Keratinocyte (primary cell): ENCODE results near the gene G6PD. TPM values are rescaled to one million over a fixed set of nuclear protein-coding genes. Genes with fewer than 3 reads are reported as not detected.

Source experiments
- DNase-seq: peaks from one replicate; pipeline ENCODE4 v3.0.0-alpha.2; 2011; ENCODE audit warnings: low read depth, missing footprints, low spot score
- FAIRE-seq: peaks from 2 replicates; lab custom pipeline; 2011; peaks lifted over from hg19 to GRCh38; lab: Jason Lieb, UNC
- H2AFZ ChIP-seq: 2 replicates; pipeline ENCODE4 v1.6.0; 2012; ENCODE audit warnings: low read length, control low read depth, inconsistent platforms; ENCODE audit not compliant: control insufficient read depth
- H3K27ac ChIP-seq: 2 replicates; pipeline ENCODE4 v1.5.1; 2011; ENCODE audit warnings: low read length; ENCODE audit not compliant: control insufficient read depth, insufficient read depth
- H3K27me3 ChIP-seq: 3 replicates; pipeline ENCODE4 v1.6.0; 2011; ENCODE audit warnings: low read length; ENCODE audit not compliant: control insufficient read depth, insufficient read depth; ENCODE audit errors: extremely low read depth
- H3K36me3 ChIP-seq, 2 experiments: 2 replicates in 1 of 2; 3 replicates in 1 of 2; pipeline ENCODE4 v1.5.1; 2011; ENCODE audit warnings: low read length in 2 of 2, mild to moderate bottlenecking in 1 of 2; ENCODE audit not compliant: control insufficient read depth in 2 of 2, insufficient read depth in 2 of 2; ENCODE audit errors: extremely low read depth in 1 of 2
- H3K4me1 ChIP-seq: 3 replicates; pipeline ENCODE4 v1.5.1; 2011; ENCODE audit warnings: low read length; ENCODE audit not compliant: control insufficient read depth, insufficient read depth; ENCODE audit errors: extremely low read depth
- H3K4me2 ChIP-seq: 3 replicates; pipeline ENCODE4 v1.6.0; 2011; ENCODE audit warnings: low read depth, low read length; ENCODE audit not compliant: control insufficient read depth, insufficient read depth; ENCODE audit errors: extremely low read depth
- H3K4me3 ChIP-seq, 3 experiments: fragments of 200-600 bp in 1 of 3; sonication (generic) in 1 of 3; 2 replicates in 2 of 3; 3 replicates in 1 of 3; pipeline ENCODE4 v1.5.1; 2011 to 2016; ENCODE audit warnings: low read length in 3 of 3, mild to moderate bottlenecking in 3 of 3, control low read depth in 2 of 3, inconsistent platforms in 1 of 3, low read depth in 1 of 3, mixed read lengths in 1 of 3, mixed run types in 1 of 3, moderate library complexity in 1 of 3; ENCODE audit not compliant: control insufficient read depth in 2 of 3, insufficient read depth in 2 of 3; ENCODE audit errors: extremely low read depth in 1 of 3
- H3K79me2 ChIP-seq: 2 replicates; pipeline ENCODE4 v1.6.0; 2012; ENCODE audit warnings: low read length; ENCODE audit not compliant: control insufficient read depth, insufficient read depth
- H3K9ac ChIP-seq: 3 replicates; pipeline ENCODE4 v1.6.0; 2011; ENCODE audit warnings: low read length; ENCODE audit not compliant: control insufficient read depth, insufficient read depth; ENCODE audit errors: extremely low read depth
- H3K9me1 ChIP-seq: 3 replicates; pipeline ENCODE4 v1.6.0; 2011; ENCODE audit warnings: low read length; ENCODE audit not compliant: control insufficient read depth, insufficient read depth; ENCODE audit errors: extremely low read depth
- H3K9me3 ChIP-seq: 2 replicates; pipeline ENCODE4 v1.5.1; 2012; ENCODE audit warnings: low read depth, low read length; ENCODE audit not compliant: control insufficient read depth
- H4K20me1 ChIP-seq: 3 replicates; pipeline ENCODE4 v1.6.0; 2011; ENCODE audit warnings: low read length; ENCODE audit not compliant: control insufficient read depth, insufficient read depth; ENCODE audit errors: extremely low read depth
- EZH2 ChIP-seq: IDR thresholded peaks from one replicate; pipeline ENCODE4 v1.6.1; 2012; ENCODE audit warnings: inconsistent platforms, mild to moderate bottlenecking, low read length, moderate library complexity
- dilution Hi-C: fragments of 300-500 bp; cut with MboI; formaldehyde crosslinking; loops from one replicate; pipeline ENCODE4 v1.7.0; 2020; ENCODE audit warnings: low sequenced_read_pairs; ENCODE audit not compliant: extremely low pct_ligation_motif_present
- polyA plus RNA-seq, 5 experiments: library from polyadenylated mRNA; depleted of rRNA in 3 of 5; stranded (reverse) in 3 of 5; stranded (forward) in 1 of 5; unstranded in 1 of 5; fragments of >200 nt; gene quantifications; 1 replicate in 1 of 5; 2 replicates in 3 of 5; 3 replicates in 1 of 5; pipeline versions ENCODE4 v1.2.1 to v1.2.3, GENCODE V29; 2011 to 2012; ENCODE audit warnings: missing spikeins in 2 of 5, low read depth in 1 of 5, low replicate concordance in 1 of 5
- TF ChIP-seq, protein P1 (sequence below), 3 experiments: IDR thresholded peaks in 1 of 3; conservative IDR thresholded peaks in 1 of 3; optimal IDR thresholded peaks in 1 of 3; 2 replicates in 2 of 3; 3 replicates in 1 of 3; pipeline versions ENCODE3 to v1.5.1; 2011; ENCODE audit warnings: low read length in 3 of 3, mild to moderate bottlenecking in 3 of 3, moderate library complexity in 2 of 3, control low read depth in 1 of 3, inconsistent platforms in 1 of 3; ENCODE audit not compliant: insufficient read depth in 2 of 3; ENCODE audit errors: extremely low read depth in 1 of 3

G6PD gene
- polyA plus RNA-seq, 1 donor (not counting 4 experiments of a cell fraction or from before 2014, with no cell fraction given), result 41.6 TPM

DNA sequence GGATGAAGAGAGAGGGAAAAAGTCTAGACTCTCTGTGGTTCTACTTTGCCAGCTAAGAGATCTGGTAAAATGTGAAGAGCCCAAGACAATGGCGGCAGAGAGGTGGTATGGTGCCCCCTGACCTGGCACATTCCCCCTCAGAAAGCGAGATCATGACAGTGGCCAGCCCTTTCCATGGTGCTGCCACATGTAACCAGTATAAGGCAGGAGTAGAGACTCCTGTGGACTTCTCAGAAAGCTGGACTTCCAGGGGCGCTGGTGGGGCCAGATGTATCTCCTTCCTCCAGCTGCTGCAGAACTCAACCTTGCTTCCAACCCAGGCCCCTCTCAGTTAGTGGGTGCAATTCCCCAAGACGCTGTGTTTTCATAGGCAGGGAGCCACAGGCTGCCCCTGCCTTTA is 47.8 kb upstream of the G6PD start:
- DNase-seq (no peak), FAIRE-seq (no peak)
- no peaks in the 10 kb centered on the region for H3K36me3 ChIP-seq
- no peak overlapping the region for H3K27ac ChIP-seq
- no peak overlapping the region for H3K4me2 ChIP-seq
- peaks cover 3% of the 10 kb centered on the region for H3K9me3 ChIP-seq
- H3K9me1 ChIP-seq, result no peaks in the 10 kb centered on the region
- H4K20me1 ChIP-seq, result no peaks in the 10 kb centered on the region
- no peak overlapping the region for H3K4me3 ChIP-seq
- H3K79me2 ChIP-seq, result no peaks in the 10 kb centered on the region
- H3K27me3 ChIP-seq, result no peaks in the 10 kb centered on the region
- dilution Hi-C loops, result no loop called here
- TF ChIP-seq, protein P1, sequence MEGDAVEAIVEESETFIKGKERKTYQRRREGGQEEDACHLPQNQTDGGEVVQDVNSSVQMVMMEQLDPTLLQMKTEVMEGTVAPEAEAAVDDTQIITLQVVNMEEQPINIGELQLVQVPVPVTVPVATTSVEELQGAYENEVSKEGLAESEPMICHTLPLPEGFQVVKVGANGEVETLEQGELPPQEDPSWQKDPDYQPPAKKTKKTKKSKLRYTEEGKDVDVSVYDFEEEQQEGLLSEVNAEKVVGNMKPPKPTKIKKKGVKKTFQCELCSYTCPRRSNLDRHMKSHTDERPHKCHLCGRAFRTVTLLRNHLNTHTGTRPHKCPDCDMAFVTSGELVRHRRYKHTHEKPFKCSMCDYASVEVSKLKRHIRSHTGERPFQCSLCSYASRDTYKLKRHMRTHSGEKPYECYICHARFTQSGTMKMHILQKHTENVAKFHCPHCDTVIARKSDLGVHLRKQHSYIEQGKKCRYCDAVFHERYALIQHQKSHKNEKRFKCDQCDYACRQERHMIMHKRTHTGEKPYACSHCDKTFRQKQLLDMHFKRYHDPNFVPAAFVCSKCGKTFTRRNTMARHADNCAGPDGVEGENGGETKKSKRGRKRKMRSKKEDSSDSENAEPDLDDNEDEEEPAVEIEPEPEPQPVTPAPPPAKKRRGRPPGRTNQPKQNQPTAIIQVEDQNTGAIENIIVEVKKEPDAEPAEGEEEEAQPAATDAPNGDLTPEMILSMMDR (optimal IDR thresholded peaks at IDR 0.05 in 1 of 3, IDR thresholded peaks at IDR 0.05 in 1 of 3, conservative IDR thresholded peaks at IDR 0.05 in 1 of 3; ENCODE audit: extremely low read depth in 1 of 3, insufficient read depth in 2 of 3, low read length in 3 of 3), result no peak
- TF ChIP-seq EZH2, result no peak
- H2AFZ ChIP-seq, result no peak overlapping the region
- no peak overlapping the region for H3K9ac ChIP-seq
- peaks cover 14% of the 10 kb centered on the region for H3K4me1 ChIP-seq

DNA sequence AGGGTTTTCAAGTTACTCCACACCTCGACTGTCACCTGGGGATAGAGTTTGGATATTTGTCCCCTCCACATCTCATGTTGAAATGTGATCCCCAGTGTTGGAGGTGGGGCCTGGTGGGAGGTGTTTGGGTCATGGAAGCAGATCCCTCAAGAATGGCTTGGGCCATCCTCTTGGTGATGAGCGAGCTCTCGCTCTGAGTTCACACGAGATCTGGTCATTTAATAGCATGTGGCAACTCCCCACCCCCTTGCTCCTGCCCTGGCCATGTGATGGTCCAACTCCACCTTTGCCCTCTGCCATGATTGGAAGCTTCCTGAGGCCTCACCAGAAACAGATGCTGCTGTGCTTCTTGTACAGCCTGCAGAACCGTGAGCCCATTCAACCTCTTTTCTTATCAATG is 46.6 kb upstream of the G6PD start:
- H3K4me1 ChIP-seq, result peaks cover 14% of the 10 kb centered on the region
- no peak overlapping the region for H3K4me2 ChIP-seq
- no peak overlapping the region for H2AFZ ChIP-seq
- H3K36me3 ChIP-seq, result no peaks in the 10 kb centered on the region
- no peak overlapping the region for H3K27ac ChIP-seq
- H3K79me2 ChIP-seq, result no peaks in the 10 kb centered on the region
- peaks cover 3% of the 10 kb centered on the region for H3K9me3 ChIP-seq
- no peak for DNase-seq
- dilution Hi-C loops, result no loop called here
- no peak for FAIRE-seq
- no peaks in the 10 kb centered on the region for H4K20me1 ChIP-seq
- no peak overlapping the region for H3K9ac ChIP-seq
- H3K9me1 ChIP-seq, result no peaks in the 10 kb centered on the region
- TF ChIP-seq, protein P1 (optimal IDR thresholded peaks at IDR 0.05 in 1 of 3, IDR thresholded peaks at IDR 0.05 in 1 of 3, conservative IDR thresholded peaks at IDR 0.05 in 1 of 3; ENCODE audit: extremely low read depth in 1 of 3, insufficient read depth in 2 of 3, low read length in 3 of 3), result no peak
- no peak for TF ChIP-seq EZH2
- H3K4me3 ChIP-seq, result no peak overlapping the region
- no peaks in the 10 kb centered on the region for H3K27me3 ChIP-seq
